Measurements from ENCODE around the gene PTPN3.

- no peak for TF ChIP-seq YY1 (IDR thresholded peaks at IDR 0.05; ENCODE audit: low read depth)
- TF ChIP-seq GABPA (IDR thresholded peaks at IDR 0.05; ENCODE audit: low read depth): no peak
- no peak for TF ChIP-seq CTCF (IDR thresholded peaks at IDR 0.05)
- TF ChIP-seq RCOR1 (IDR thresholded peaks at IDR 0.05; ENCODE audit: low read length): no peak
- no peak for TF ChIP-seq SIN3A (IDR thresholded peaks at IDR 0.05; ENCODE audit: borderline replicate concordance, low read depth, low read length)
- TF ChIP-seq USF2 (IDR thresholded peaks at IDR 0.05; ENCODE audit: borderline replicate concordance, low read depth, low read length): no peak
- no peak for TF ChIP-seq RFX5 (IDR thresholded peaks at IDR 0.05; ENCODE audit: low read length)
- TF ChIP-seq RAD21 (IDR thresholded peaks at IDR 0.05; ENCODE audit: low read length): no peak
- TF ChIP-seq ZBTB33 (IDR thresholded peaks at IDR 0.05; ENCODE audit: borderline replicate concordance, low read depth): no peak
- no peak for TF ChIP-seq TAF1 (IDR thresholded peaks at IDR 0.05; ENCODE audit: borderline replicate concordance, low read depth, low read length)
- no peak for TF ChIP-seq REST (IDR thresholded peaks at IDR 0.05; ENCODE audit: low read depth, low read length)
- TF ChIP-seq MEF2A (IDR thresholded peaks at IDR 0.05; ENCODE audit: borderline replicate concordance, low read depth): no peak
- no peak for TF ChIP-seq MAX (IDR thresholded peaks at IDR 0.05; ENCODE audit: low read depth)
Observed at GRCh38 chr9:109534151-109534550, 36.0 kb upstream of the PTPN3 start.
